Tibial artery (tissue), 4 donors: ENCODE data around the gene PAQR6.

Experiments used
- DNase-seq, 2 donors: peaks; one replicate each; pipeline ENCODE4 v3.0.0-alpha.2; 2019
- H3K27ac ChIP-seq, 2 donors: fragments of 200-600 bp; sonication (generic) in 1 of 2; 1 replicate in 1 of 2; 2 replicates in 1 of 2; pipeline ENCODE4 v1.5.1; 2018 to 2019; ENCODE audit warnings: mild to moderate bottlenecking in 1 of 2
- H3K27me3 ChIP-seq, 2 donors: fragments of 200-600 bp; sonication (generic) in 1 of 2; one replicate each; pipeline versions ENCODE4 v1.5.1 to v1.6.0; 2016 to 2019
- H3K36me3 ChIP-seq, 3 donors: fragments of 200-600 bp; sonication (generic) in 2 of 3; one replicate each; pipeline ENCODE4 v1.5.1; 2016 to 2019; ENCODE audit warnings: mild to moderate bottlenecking in 2 of 3
- H3K4me1 ChIP-seq, 4 donors: fragments of 200-600 bp; sonication (generic) in 2 of 4; 1 replicate in 3 of 4; 2 replicates in 1 of 4; pipeline ENCODE4 v1.5.1; 2016 to 2019
- H3K4me3 ChIP-seq, 2 donors: fragments of 200-600 bp; sonication (generic) in 1 of 2; 1 replicate in 1 of 2; 2 replicates in 1 of 2; pipeline ENCODE4 v1.5.1; 2018 to 2019; ENCODE audit warnings: mild to moderate bottlenecking in 2 of 2
- H3K9me3 ChIP-seq, 3 donors: fragments of 200-600 bp; sonication (generic) in 1 of 3; one replicate each; pipeline ENCODE4 v1.5.1; 2016 to 2019
- CTCF ChIP-seq, 2 experiments: fragments of 200-600 bp in 1 of 2; fragments of 450-650 bp in 1 of 2; IDR thresholded peaks; one replicate each; pipeline ENCODE4 v1.5.1; 2017 to 2019; ENCODE audit warnings: antibody characterized with exemption in 2 of 2, mild to moderate bottlenecking in 1 of 2, moderate library complexity in 1 of 2
- intact Hi-C: fragments of 100-400 bp; cut with DNase I; formaldehyde crosslinking; loops from one replicate; pipeline ENCODE4 v1.15.0; 2023; ENCODE audit warnings: low total_unique reads

Gene PAQR6

GRCh38 chr1:156262461-156263287 is 14.8 kb upstream of the PAQR6 start:
- no peak for DNase-seq
- intact Hi-C loops: no loop called here
- H3K36me3 ChIP-seq: peaks cover 85 to 100% (median 97%) of the 10 kb centered on the region in 3 donors
- no peak for TF ChIP-seq CTCF (IDR thresholded peaks at IDR 0.05)
- no peak overlapping the region for H3K27ac ChIP-seq
- no peaks in the 10 kb centered on the region for H3K4me1 ChIP-seq
- no peaks in the 10 kb centered on the region for H3K27me3 ChIP-seq
- no peaks in the 10 kb centered on the region for H3K9me3 ChIP-seq
- no peak overlapping the region for H3K4me3 ChIP-seq

DNA sequence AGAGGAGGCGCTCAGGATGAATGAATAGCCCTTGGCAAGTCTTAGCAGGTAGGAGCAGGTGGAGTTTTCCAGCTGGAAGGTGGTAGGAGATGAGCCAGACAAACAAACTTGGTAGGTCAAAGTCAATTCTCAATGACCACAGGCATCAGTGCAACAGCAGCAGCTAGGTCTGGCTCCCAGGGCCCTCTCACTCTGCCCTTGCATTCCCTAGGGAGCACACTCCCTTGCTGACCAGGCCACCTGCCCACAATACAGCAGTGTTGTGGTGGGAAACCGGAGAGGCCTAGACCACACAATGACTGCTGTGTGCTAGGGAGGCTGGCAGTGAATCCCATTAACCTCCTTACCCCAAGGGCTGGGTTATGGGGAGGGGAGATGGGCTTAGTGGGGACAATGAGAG is 13.0 kb upstream of the PAQR6 start:
- no peak for DNase-seq
- Histone ChIP-seq H3K9me3 (no peaks in the 10 kb centered on the region), H3K4me1 (no peaks in the 10 kb centered on the region), H3K27me3 (no peaks in the 10 kb centered on the region), H3K36me3 (peaks cover 76 to 100% (median 97%) of the 10 kb centered on the region in 3 donors), H3K27ac (no peak overlapping the region), H3K4me3 (no peak overlapping the region)
- no peak for TF ChIP-seq CTCF (IDR thresholded peaks at IDR 0.05)
- intact Hi-C loops: no loop called here

- H3K4me3 ChIP-seq: no peak overlapping the region
These were observed 11.9 kb upstream of the PAQR6 start for GRCh38 chr1:156259805-156260204.

DNA sequence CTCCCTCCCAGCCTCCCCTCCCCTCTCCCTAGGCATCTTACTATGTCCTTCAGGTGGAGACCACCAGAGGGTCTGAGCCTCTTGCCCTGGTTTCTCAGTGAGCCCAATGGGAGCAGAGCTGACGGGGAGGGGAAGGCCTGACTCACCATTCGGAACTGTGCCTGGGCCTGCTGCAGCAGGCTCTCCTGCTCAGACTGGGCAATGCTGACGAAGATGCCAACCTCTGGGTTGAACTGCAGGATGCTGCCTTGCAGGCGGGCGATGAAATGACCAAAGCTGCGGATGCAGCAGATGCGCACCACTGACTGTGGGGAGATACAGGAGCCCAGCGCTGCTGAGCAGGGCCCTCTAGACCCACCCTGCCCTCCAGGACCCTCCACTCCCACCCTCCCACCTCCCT is 11.0 kb upstream of the PAQR6 start:
- no peak for TF ChIP-seq CTCF (IDR thresholded peaks at IDR 0.05)
- Histone ChIP-seq H3K4me3 (no peak overlapping the region), H3K9me3 (no peaks in the 10 kb centered on the region), H3K27ac (no peak overlapping the region), H3K4me1 (no peaks in the 10 kb centered on the region), H3K27me3 (no peaks in the 10 kb centered on the region), H3K36me3 (peaks cover 76 to 100% (median 99%) of the 10 kb centered on the region in 3 donors)
- DNase-seq: no peak
- intact Hi-C loops: no loop called here

More at GRCh38 chr1:156259805-156260204, 11.9 kb upstream of the PAQR6 start:
- H3K9me3 ChIP-seq: no peaks in the 10 kb centered on the region
- H3K4me1 ChIP-seq: no peaks in the 10 kb centered on the region
- intact Hi-C loops: no loop called here
- TF ChIP-seq CTCF (IDR thresholded peaks at IDR 0.05): no peak
- H3K36me3 ChIP-seq: peaks cover 76 to 100% (median 97%) of the 10 kb centered on the region in 3 donors
- no peak for DNase-seq
- no peaks in the 10 kb centered on the region for H3K27me3 ChIP-seq
- H3K27ac ChIP-seq: no peak overlapping the region

DNA sequence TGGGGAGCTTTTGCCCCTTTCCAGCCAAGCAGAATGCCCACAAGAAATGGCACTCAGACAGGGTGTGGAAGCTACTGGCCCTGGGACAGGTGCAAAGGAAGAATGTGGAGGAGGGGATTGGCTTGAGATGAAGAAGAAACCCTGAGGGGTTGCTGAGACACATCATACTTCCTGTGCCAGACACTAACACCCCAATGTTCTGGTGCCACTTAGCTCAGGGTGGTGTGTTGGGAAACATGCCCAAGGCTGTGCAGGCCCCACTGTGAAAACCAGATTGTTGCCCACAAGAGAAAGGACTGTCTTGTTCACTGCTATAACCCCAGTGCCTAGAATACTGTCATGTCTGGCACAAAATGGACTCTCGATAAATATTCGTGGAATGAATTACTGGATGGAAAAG is 9.9 kb upstream of the PAQR6 start:
- DNase-seq: no peak
- TF ChIP-seq CTCF (IDR thresholded peaks at IDR 0.05): no peak
- Histone ChIP-seq H3K4me1 (no peaks in the 10 kb centered on the region), H3K9me3 (no peaks in the 10 kb centered on the region), H3K4me3 (no peak overlapping the region), H3K36me3 (peaks cover 76 to 100% (median 99%) of the 10 kb centered on the region in 3 donors), H3K27ac (no peak overlapping the region), H3K27me3 (no peaks in the 10 kb centered on the region)
- intact Hi-C loops: no loop called here
